ENCODE data around the gene MGAT5.
A peak's percentile ranks its signal among the peaks of the same experiment; 100 is the strongest.

The MGAT5 gene

DNA sequence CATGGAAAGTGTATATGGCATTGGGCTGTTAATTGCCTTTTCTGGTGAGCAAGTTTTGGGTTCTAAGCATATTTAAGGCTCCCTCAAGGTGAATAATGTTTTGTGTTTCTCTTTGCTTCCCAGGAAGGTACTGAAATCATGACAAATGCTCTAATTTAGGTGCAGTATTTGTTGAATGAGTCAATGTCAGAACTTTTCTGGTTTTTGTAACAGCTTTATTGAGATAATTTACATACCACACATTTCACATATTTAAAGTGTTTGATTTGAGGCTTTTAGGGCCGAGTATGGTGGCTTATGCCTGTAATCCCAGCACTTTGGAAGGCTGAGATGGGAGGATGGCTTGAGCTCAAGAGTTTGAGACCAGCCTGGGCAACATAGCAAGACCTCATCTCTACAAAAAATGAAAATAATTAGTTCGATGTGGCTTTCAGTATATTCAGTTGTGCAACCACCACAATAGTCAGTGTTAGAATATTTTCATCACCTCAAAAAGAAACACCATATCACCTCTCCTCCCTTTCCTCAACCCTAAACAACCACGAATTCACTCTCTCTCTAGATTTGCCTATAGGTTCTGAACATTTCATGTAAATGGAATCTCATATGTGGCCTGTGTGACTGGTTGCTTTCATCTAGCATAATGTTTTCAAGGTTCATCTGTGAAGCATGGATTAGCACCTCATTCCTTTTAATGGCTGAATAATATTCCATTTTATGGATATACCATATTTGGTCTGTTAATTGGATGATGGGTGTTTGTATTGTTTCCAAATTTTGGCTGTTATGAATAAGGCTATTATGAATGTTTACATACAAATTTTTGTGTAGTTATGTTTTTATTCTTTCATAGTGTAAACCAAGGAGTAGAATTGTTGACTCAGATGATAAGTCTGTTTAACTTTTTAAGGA is 54.9 kb downstream of the MGAT5 start:
- Mint-ChIP-seq H3K9me3 (peaks cover 3% of the 10 kb centered on the region), H3K4me3 (no peak overlapping the region), H3K36me3 (peaks cover 46% of the 10 kb centered on the region), H3K27ac (no peak overlapping the region), H3K27me3 (no peaks in the 10 kb centered on the region), H3K4me1 (peaks cover 76% of the 10 kb centered on the region)
- ATAC-seq, result no peak

DNA sequence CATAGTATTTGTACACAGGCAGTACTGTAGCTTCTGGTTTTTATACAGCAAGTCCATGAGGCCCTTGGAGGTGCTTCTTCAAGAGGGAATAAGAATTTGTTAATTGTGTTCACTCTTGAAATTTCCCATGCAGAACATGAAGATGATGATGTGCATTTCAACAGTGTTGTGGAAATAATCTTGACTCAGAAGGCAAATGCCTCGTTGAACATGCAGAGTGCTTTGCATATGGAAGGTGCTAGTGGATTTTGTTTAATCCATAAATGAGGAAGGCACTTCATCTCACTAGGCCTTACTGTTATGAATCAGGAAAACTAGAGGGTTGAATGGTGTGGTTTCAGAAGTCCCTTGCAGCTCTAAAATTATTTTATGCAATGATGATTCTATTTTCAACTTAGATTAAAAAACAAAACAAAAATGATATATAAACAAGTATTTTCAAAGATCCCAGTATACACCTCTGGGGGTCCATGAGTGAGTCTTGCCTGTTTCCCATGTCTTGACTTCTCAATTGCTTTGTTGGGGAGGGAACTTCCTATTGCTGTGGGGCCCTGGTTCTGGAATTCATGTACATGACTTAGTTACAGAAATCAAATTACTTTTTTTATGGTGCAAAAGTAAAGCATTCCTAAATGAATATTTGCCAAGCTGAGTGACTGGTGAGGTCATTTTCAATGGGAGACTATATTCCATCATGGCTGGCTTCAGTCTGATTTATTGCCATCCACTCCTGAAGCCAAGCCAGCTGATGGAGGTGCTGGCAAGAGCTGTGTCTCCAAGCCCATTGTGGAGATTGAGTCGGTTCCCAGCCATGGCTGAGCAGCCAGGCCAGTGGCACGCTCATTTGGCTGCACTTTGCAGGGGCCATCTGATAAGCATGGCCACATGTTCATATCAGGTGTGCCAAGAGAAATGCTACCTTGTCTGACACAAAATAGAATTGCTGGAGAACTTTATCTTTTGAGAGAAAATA is 56.5 kb downstream of the MGAT5 start:
- ATAC-seq, result no peak
- no peak overlapping the region for H3K4me3 Mint-ChIP-seq
- H3K36me3 Mint-ChIP-seq, result peaks cover 42% of the 10 kb centered on the region
- no peaks in the 10 kb centered on the region for H3K27me3 Mint-ChIP-seq
- H3K9me3 Mint-ChIP-seq, result peaks cover 3% of the 10 kb centered on the region
- H3K4me1 Mint-ChIP-seq, result peaks cover 79% of the 10 kb centered on the region
- peak overlapping the region; percentile 70 for H3K27ac Mint-ChIP-seq

DNA sequence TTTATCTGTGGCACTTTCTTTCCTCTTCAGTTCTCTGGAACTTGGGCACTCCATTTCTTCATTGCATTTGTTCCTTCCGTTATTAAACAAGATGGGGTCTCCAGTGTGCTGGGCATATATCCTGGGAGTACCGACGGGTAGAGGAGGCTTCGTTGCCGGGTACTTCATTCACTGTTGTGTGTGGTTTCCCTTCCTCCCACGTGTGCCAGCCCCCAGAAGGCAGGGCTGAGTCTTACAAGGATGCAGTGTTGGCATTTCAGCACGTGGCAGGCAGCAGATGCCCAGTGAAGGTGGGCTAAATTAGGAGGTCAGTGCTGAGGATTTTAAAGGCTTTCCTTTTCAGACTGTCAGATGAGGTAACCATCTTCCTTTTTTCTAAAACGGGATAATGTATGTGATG is 58.6 kb downstream of the MGAT5 start:
- Mint-ChIP-seq H3K27ac (peak overlapping the region; percentile 70), H3K9me3 (peaks cover 3% of the 10 kb centered on the region), H3K4me3 (no peak overlapping the region), H3K27me3 (no peaks in the 10 kb centered on the region), H3K4me1 (peaks cover 85% of the 10 kb centered on the region), H3K36me3 (peaks cover 48% of the 10 kb centered on the region)
- ATAC-seq, result no peak

- Mint-ChIP-seq H3K27me3 (no peaks in the 10 kb centered on the region), H3K9me3 (no peaks in the 10 kb centered on the region), H3K36me3 (peaks cover 59% of the 10 kb centered on the region), H3K4me1 (peaks cover 88% of the 10 kb centered on the region), H3K4me3 (no peak overlapping the region), H3K27ac (peak overlapping the region; percentile 36)
- no peak for ATAC-seq
These were observed 60.3 kb downstream of the MGAT5 start for GRCh38 chr2:134314202-134314601.

GRCh38 chr2:134314681-134315368 is 61.0 kb downstream of the MGAT5 start:
- Mint-ChIP-seq H3K9me3 (no peaks in the 10 kb centered on the region), H3K27ac (peak overlapping the region; percentile 36), H3K27me3 (no peaks in the 10 kb centered on the region), H3K36me3 (peaks cover 59% of the 10 kb centered on the region), H3K4me3 (no peak overlapping the region), H3K4me1 (peaks cover 88% of the 10 kb centered on the region)
- no peak for ATAC-seq

DNA sequence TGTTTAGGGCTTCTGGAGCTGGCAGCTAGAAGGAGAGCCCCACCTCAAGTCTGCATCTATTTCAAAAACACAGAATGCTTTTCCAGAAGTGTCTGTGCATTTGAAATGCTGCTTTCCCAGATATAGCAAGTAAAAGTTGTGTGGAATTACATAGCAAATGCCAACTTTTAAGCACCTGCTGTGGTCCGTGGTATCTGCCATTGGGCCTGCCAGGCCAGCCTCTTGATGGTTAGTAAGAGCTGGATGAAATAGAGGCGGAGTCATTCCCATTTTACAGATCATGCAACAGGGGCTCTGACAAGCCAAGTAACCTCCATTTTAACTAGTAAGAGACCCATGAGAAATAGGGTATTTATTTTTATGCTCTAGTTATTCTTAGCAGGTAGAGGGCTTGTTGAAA is 61.6 kb downstream of the MGAT5 start:
- Mint-ChIP-seq H3K27ac (no peak overlapping the region), H3K4me1 (peaks cover 87% of the 10 kb centered on the region), H3K27me3 (no peaks in the 10 kb centered on the region), H3K4me3 (no peak overlapping the region), H3K9me3 (no peaks in the 10 kb centered on the region), H3K36me3 (peaks cover 62% of the 10 kb centered on the region)
- ATAC-seq, result no peak

- Mint-ChIP-seq H3K27ac (peak overlapping the region; percentile 22), H3K4me3 (no peak overlapping the region), H3K27me3 (no peaks in the 10 kb centered on the region), H3K36me3 (peaks cover 67% of the 10 kb centered on the region), H3K4me1 (peaks cover 92% of the 10 kb centered on the region), H3K9me3 (no peaks in the 10 kb centered on the region)
- no peak for ATAC-seq
These were observed 65.9 kb downstream of the MGAT5 start for GRCh38 chr2:134319596-134320254.

DNA sequence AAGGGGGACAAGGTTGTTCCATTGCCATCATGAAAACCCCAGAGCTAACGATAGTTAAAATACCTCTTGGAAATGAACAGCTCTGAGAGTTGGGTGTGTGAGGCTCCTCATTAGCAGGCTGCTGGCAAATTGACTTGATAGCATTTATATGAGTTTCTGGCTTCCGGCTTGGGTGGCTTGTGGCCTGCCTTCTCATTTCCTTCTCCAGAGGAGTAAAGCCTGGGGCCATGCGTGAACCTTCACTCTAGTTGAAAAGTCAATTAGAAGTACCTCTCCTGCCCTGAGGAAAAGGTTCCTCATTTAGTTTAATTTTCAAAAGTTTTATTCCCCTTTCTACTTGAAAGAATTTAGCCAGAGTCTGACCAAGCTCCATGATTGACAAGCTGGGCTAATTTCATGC is 67.1 kb downstream of the MGAT5 start:
- Mint-ChIP-seq H3K4me1 (peaks cover 94% of the 10 kb centered on the region), H3K36me3 (peaks cover 72% of the 10 kb centered on the region), H3K27me3 (no peaks in the 10 kb centered on the region), H3K9me3 (no peaks in the 10 kb centered on the region), H3K27ac (peak overlapping the region; percentile 43), H3K4me3 (no peak overlapping the region)
- ATAC-seq, result no peak

DNA sequence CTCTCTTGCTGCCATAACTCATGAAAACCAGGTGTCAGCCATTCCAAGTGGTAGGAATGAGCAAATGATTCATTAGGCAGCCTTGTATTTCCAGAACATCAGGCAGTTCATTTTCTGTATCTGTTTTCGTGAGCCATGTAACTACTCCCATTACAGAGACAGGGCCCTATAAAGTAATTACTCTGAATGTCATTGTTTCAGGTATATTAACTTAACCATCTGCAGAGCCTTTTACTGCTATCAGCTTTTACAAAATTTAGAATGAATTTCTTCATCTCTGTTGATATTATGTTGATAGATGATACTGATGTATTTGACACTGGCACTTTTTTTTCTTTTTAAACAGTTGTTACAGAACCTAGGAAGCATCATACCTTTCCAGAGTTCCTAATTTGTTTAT is 69.9 kb downstream of the MGAT5 start:
- H3K9me3 Mint-ChIP-seq, result no peaks in the 10 kb centered on the region
- no peaks in the 10 kb centered on the region for H3K27me3 Mint-ChIP-seq
- H3K4me3 Mint-ChIP-seq, result no peak overlapping the region
- H3K4me1 Mint-ChIP-seq, result peaks cover 88% of the 10 kb centered on the region
- H3K27ac Mint-ChIP-seq, result peak overlapping the region; percentile 64
- ATAC-seq, result no peak
- peaks cover 65% of the 10 kb centered on the region for H3K36me3 Mint-ChIP-seq

DNA sequence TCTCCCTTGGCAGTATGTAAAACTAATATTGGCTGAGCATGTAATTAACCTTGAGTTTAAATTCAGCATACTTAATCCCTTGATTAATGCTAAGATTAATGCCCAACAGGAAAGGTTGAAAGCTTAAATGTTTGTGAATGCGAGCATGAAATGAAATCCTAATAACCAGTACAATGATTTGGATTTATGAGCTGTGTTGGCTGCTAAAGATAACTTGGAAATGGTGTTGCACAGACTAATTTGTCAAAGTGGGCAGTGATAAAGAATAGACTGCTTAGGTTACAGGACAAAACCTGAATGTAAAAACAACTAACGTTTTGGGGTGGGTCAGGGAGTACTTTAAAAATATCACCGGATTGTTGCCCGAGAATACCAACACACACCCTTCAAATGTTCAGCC is 70.6 kb downstream of the MGAT5 start:
- no peak for ATAC-seq
- H3K27me3 Mint-ChIP-seq, result no peaks in the 10 kb centered on the region
- peaks cover 64% of the 10 kb centered on the region for H3K36me3 Mint-ChIP-seq
- H3K4me3 Mint-ChIP-seq, result no peak overlapping the region
- peak overlapping the region; percentile 64 for H3K27ac Mint-ChIP-seq
- no peaks in the 10 kb centered on the region for H3K9me3 Mint-ChIP-seq
- peaks cover 84% of the 10 kb centered on the region for H3K4me1 Mint-ChIP-seq

- H3K27me3 Mint-ChIP-seq, result no peaks in the 10 kb centered on the region
- H3K4me3 Mint-ChIP-seq, result no peak overlapping the region
- H3K36me3 Mint-ChIP-seq, result peaks cover 63% of the 10 kb centered on the region
- ATAC-seq, result no peak
- H3K9me3 Mint-ChIP-seq, result no peaks in the 10 kb centered on the region
- H3K27ac Mint-ChIP-seq, result peak overlapping the region; percentile 64
- peaks cover 79% of the 10 kb centered on the region for H3K4me1 Mint-ChIP-seq
These were observed 71.1 kb downstream of the MGAT5 start for GRCh38 chr2:134324947-134325346.

DNA sequence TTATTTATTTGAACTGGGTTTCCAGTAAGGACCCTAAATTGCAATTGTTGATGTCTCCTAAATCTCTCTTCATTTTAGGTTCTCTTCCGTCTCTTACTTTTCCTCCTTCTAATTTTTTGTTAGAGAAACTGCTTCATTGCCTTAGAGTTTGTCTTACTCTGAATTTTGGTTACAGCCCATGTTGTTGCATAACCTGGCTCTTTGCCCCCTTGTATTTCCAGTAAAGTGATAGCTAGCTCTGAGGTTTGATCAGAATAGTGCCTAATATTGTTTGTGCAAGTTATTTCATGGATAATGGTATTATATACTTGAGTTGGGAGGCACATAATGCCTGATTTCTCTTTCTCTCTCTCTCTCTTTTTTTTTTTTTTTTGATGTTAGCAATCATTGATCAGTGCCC is 71.8 kb downstream of the MGAT5 start:
- Mint-ChIP-seq H3K4me3 (no peak overlapping the region), H3K27me3 (no peaks in the 10 kb centered on the region), H3K27ac (peak overlapping the region; percentile 72), H3K36me3 (peaks cover 58% of the 10 kb centered on the region), H3K4me1 (peaks cover 74% of the 10 kb centered on the region), H3K9me3 (no peaks in the 10 kb centered on the region)
- ATAC-seq, result no peak

DNA sequence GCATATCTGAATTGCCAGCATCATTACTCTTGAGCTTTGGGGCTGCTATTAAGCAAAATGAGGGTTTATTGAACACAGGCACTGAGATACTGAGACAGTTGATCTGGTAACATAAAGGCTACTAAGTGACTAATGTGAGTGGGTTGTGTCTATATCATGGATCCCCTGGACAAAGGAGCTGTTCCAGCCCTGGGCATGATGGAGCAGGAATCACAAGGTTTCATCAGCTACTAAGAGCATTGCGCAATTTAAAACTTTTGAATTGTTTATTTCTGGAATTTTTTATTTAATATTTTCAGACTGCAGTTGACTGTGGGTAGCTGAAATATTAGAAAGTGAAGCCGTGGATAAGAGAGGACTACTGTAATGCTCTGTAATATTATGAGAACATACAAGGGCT is 73.5 kb downstream of the MGAT5 start:
- H3K27ac Mint-ChIP-seq, result no peak overlapping the region
- peaks cover 64% of the 10 kb centered on the region for H3K4me1 Mint-ChIP-seq
- peaks cover 54% of the 10 kb centered on the region for H3K36me3 Mint-ChIP-seq
- H3K4me3 Mint-ChIP-seq, result no peak overlapping the region
- ATAC-seq, result no peak
- peaks cover 6% of the 10 kb centered on the region for H3K9me3 Mint-ChIP-seq
- H3K27me3 Mint-ChIP-seq, result no peaks in the 10 kb centered on the region

DNA sequence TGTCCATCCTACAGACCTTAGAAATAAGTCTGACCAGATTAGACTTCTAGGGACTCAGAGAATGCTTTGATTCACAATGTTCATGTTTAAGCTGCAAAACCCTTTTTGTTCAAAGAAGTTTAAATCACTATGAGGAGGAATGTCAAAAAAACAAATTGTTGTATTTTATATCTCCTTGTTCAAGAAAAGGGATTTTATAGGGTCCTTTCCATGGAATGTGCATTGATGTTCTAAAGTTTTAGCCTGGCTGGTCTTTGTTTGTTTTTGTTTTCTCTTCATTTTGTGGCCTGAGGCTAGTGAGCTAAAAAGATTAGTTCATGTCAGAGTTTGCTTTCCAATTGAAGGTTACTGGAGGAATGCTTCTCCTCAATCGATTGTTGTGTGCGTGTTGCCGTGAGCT is 77.2 kb downstream of the MGAT5 start:
- no peak overlapping the region for H3K4me3 Mint-ChIP-seq
- no peaks in the 10 kb centered on the region for H3K27me3 Mint-ChIP-seq
- peaks cover 52% of the 10 kb centered on the region for H3K4me1 Mint-ChIP-seq
- H3K9me3 Mint-ChIP-seq, result peaks cover 6% of the 10 kb centered on the region
- H3K27ac Mint-ChIP-seq, result no peak overlapping the region
- no peak for ATAC-seq
- H3K36me3 Mint-ChIP-seq, result peaks cover 46% of the 10 kb centered on the region
